ENCODE measurements around the gene FBLIM1. TPM values are rescaled to one million over a fixed set of nuclear protein-coding genes. Genes with fewer than 3 reads are reported as not detected.

FBLIM1 gene
- total RNA-seq, 1 experiment from 2014 or later, result 64.7 TPM

DNA sequence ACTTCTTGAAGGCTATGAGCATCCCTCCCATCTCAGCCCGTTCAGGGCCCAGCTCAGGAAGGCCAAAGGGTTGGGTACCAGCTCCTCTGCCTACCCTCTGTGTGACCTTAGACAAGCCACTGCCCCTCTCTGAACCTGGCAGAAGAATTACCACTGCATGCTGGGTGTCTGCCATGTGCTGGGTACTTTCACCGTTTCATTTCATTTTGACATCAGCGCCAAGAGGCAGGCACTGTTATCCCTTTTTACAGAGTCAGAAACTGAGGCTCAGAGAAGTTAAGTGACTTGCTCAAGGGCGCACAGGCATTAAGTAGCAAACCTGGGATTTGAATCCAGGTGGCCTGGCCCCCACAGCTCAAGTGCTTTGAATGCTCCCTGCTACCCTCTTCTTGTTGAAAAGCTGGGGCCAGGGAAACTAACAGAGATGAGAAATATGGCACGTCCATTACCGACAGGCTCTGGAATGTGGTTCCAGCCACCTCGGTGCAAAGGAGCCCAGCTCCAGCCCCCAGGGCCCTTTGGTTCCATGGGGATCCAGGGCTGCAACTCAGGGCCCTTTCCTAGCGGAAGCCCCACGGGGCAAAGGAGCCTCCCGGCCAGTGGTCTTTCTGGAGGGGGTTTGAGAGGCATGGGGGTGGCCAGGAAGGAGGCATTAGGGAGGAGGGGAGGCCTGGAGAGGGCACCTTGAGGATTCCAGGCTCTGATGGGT is 9.8 kb upstream of the FBLIM1 start:
- H3K18ac ChIP-seq (ENCODE audit: insufficient read length, low read depth, low read length), result no peak overlapping the region
- Mint-ChIP-seq H3K9me3 (no peaks in the 10 kb centered on the region), H3K4me1 (peaks cover 3 to 5% of the 10 kb centered on the region in 2 experiments; a peak in 2 of 4 replicates), H3K4me3 (no peak overlapping the region; a peak in 1 of 5 replicates), H3K27me3 (ENCODE audit: low read depth) (peaks cover 8% of the 10 kb centered on the region), H3K27ac (no peak overlapping the region; a peak in 1 of 7 replicates), H3K36me3 (ENCODE audit: insufficient read depth in 1 of 3, low read depth in 3 of 3) (no peaks in the 10 kb centered on the region; a peak in 1 of 7 replicates)
- DNase-seq, result no peak
- H3K27ac ChIP-seq (ENCODE audit: insufficient read length, low read depth, low read length), result no peak overlapping the region
- no peak overlapping the region for H3T11ph ChIP-seq (ENCODE audit: low read length)
- H3K4ac ChIP-seq (ENCODE audit: low read depth, low read length), result no peak overlapping the region
- H2BK5ac ChIP-seq (ENCODE audit: insufficient read length, low read length), result no peak overlapping the region
- H4K8ac ChIP-seq (replicated peaks; ENCODE audit: insufficient read length, low read depth, low read length), result no peak overlapping the region
- no peak overlapping the region for H3K14ac ChIP-seq (ENCODE audit: insufficient read depth, low read length)
- no peak overlapping the region for H2BK12ac ChIP-seq (ENCODE audit: insufficient read length, low read depth, low read length)
- H2BK20ac ChIP-seq (ENCODE audit: low read depth, low read length, poor library complexity, severe bottlenecking), result no peak overlapping the region
- H3K4me2 ChIP-seq (ENCODE audit: insufficient read depth, insufficient read length, low read length), result no peak overlapping the region
- no peaks in the 10 kb centered on the region for H3K23me2 ChIP-seq (ENCODE audit: insufficient read length, low read depth, low read length, poor library complexity, severe bottlenecking)
- no peak overlapping the region for H3K23ac ChIP-seq (ENCODE audit: insufficient read length, low read depth, low read length)
- no peak overlapping the region for H4K5ac ChIP-seq (ENCODE audit: insufficient read length, low read depth, low read length)
- no peak overlapping the region for H4K91ac ChIP-seq (ENCODE audit: insufficient read length, low read depth, low read length)
- no peak overlapping the region for H3K56ac ChIP-seq (ENCODE audit: insufficient read length, low read depth, low read length)
- TF ChIP-seq, protein P1, sequence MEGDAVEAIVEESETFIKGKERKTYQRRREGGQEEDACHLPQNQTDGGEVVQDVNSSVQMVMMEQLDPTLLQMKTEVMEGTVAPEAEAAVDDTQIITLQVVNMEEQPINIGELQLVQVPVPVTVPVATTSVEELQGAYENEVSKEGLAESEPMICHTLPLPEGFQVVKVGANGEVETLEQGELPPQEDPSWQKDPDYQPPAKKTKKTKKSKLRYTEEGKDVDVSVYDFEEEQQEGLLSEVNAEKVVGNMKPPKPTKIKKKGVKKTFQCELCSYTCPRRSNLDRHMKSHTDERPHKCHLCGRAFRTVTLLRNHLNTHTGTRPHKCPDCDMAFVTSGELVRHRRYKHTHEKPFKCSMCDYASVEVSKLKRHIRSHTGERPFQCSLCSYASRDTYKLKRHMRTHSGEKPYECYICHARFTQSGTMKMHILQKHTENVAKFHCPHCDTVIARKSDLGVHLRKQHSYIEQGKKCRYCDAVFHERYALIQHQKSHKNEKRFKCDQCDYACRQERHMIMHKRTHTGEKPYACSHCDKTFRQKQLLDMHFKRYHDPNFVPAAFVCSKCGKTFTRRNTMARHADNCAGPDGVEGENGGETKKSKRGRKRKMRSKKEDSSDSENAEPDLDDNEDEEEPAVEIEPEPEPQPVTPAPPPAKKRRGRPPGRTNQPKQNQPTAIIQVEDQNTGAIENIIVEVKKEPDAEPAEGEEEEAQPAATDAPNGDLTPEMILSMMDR (conservative IDR thresholded peaks at IDR 0.05), result no peak
- no peaks in the 10 kb centered on the region; the same call in 1 of the 2 replicates for H3K4me1 ChIP-seq (ENCODE audit: insufficient read depth, low read length)
- no peaks in the 10 kb centered on the region for H3K79me1 ChIP-seq (ENCODE audit: insufficient read depth, low read depth, low read length, poor library complexity, severe bottlenecking)
- H4K20me1 ChIP-seq (ENCODE audit: control insufficient read depth, insufficient read depth, insufficient read length), result no peaks in the 10 kb centered on the region
- no peak overlapping the region for H2BK15ac ChIP-seq (ENCODE audit: low read depth, low read length)
- H2AFZ ChIP-seq (ENCODE audit: low read length), result no peak overlapping the region
- H2BK120ac ChIP-seq (ENCODE audit: low read depth, low read length, poor library complexity, severe bottlenecking), result no peak overlapping the region
- H3K9me3 ChIP-seq (ENCODE audit: control insufficient read depth, low read depth, low read length), result no peaks in the 10 kb centered on the region
- no peaks in the 10 kb centered on the region for H3K27me3 ChIP-seq (ENCODE audit: insufficient read depth, low read length)
- H3K9ac ChIP-seq (ENCODE audit: extremely low read depth, insufficient read length, low read length), result no peak overlapping the region
- no peak overlapping the region for H2AK5ac ChIP-seq (ENCODE audit: insufficient read length, low read length)
- no peaks in the 10 kb centered on the region for H3K79me2 ChIP-seq (ENCODE audit: insufficient read depth, low read length)
- no CpG with 5 or more reads among the region's 10 CpGs for WGBS (ENCODE audit: extremely low coverage, insufficient read length, low lambda C conversion rate)
